Trophoblast cell (in vitro differentiated cells and primary cell): Measurements from ENCODE around the gene RGCC.

ENCODE experiments used
- DNase-seq, 2 donors: peaks; one replicate each; pipeline ENCODE4 v3.0.0-alpha.2; 2016
- H2AFZ ChIP-seq: 2 replicates; pipeline ENCODE4 v1.6.1; 2013; ENCODE audit warnings: low read length, moderate library complexity, mild to moderate bottlenecking; ENCODE audit not compliant: insufficient read depth, poor library complexity
- H2AK5ac ChIP-seq: 2 replicates; pipeline ENCODE4 v1.6.1; 2013; ENCODE audit warnings: mild to moderate bottlenecking, low read length
- H2BK120ac ChIP-seq: 2 replicates; pipeline ENCODE4 v1.6.1; 2013; ENCODE audit warnings: low read length, mild to moderate bottlenecking, moderate library complexity; ENCODE audit not compliant: insufficient read depth, poor library complexity
- H2BK12ac ChIP-seq: 2 replicates; pipeline ENCODE4 v1.6.1; 2013; ENCODE audit warnings: mild to moderate bottlenecking, low read length, moderate library complexity
- H2BK5ac ChIP-seq: 2 replicates; pipeline ENCODE4 v1.6.1; 2013; ENCODE audit warnings: low read length, low read depth, moderate library complexity, mild to moderate bottlenecking; ENCODE audit not compliant: poor library complexity
- H3K14ac ChIP-seq: 2 replicates; pipeline ENCODE4 v1.6.1; 2013; ENCODE audit warnings: mild to moderate bottlenecking, low read length
- H3K18ac ChIP-seq: 2 replicates; pipeline ENCODE4 v1.6.1; 2013; ENCODE audit warnings: mild to moderate bottlenecking, low read length
- H3K23ac ChIP-seq: 2 replicates; pipeline ENCODE4 v1.6.1; 2013; ENCODE audit warnings: low read length
- H3K27ac ChIP-seq: 2 replicates; pipeline ENCODE4 v1.5.1; 2013; ENCODE audit warnings: low read depth, mild to moderate bottlenecking, inconsistent platforms, low read length, moderate library complexity
- H3K27me3 ChIP-seq: 2 replicates; pipeline ENCODE4 v1.6.1; 2013; ENCODE audit warnings: inconsistent platforms, mild to moderate bottlenecking, low read length, moderate library complexity; ENCODE audit not compliant: insufficient read depth
- H3K36me3 ChIP-seq, 2 experiments: 1 replicate in 1 of 2; 2 replicates in 1 of 2; pipeline ENCODE4 v1.6.1; 2013; ENCODE audit warnings: low read length in 2 of 2, mild to moderate bottlenecking in 2 of 2, moderate library complexity in 1 of 2; ENCODE audit not compliant: insufficient read depth in 2 of 2, control insufficient read depth in 1 of 2
- H3K4ac ChIP-seq: 2 replicates; pipeline ENCODE4 v1.6.1; 2013; ENCODE audit warnings: low read depth, mild to moderate bottlenecking, low read length, moderate library complexity
- H3K4me1 ChIP-seq, 2 experiments: 1 replicate in 1 of 2; 2 replicates in 1 of 2; pipeline ENCODE4 v1.6.1; 2013; ENCODE audit warnings: low read length in 2 of 2, mild to moderate bottlenecking in 2 of 2, moderate library complexity in 1 of 2; ENCODE audit not compliant: insufficient read depth in 2 of 2, control insufficient read depth in 1 of 2
- H3K4me2 ChIP-seq: 2 replicates; pipeline ENCODE4 v1.6.1; 2013; ENCODE audit warnings: inconsistent platforms, mild to moderate bottlenecking, low read length, moderate library complexity
- H3K4me3 ChIP-seq: 2 replicates; pipeline ENCODE4 v1.5.1; 2013; ENCODE audit warnings: mild to moderate bottlenecking, low read depth, low read length, inconsistent platforms
- H3K79me1 ChIP-seq: one replicate; pipeline ENCODE4 v1.6.1; 2013; ENCODE audit warnings: low read length
- H3K79me2 ChIP-seq: 2 replicates; pipeline ENCODE4 v1.6.1; 2013; ENCODE audit warnings: low read length, mild to moderate bottlenecking; ENCODE audit not compliant: control insufficient read depth, insufficient read depth, poor library complexity
- H3K9ac ChIP-seq: 2 replicates; pipeline ENCODE4 v1.6.1; 2013; ENCODE audit warnings: mild to moderate bottlenecking, low read length
- H3K9me3 ChIP-seq: 2 replicates; pipeline ENCODE4 v1.6.1; 2013; ENCODE audit warnings: low read depth, mild to moderate bottlenecking, control low read depth, inconsistent platforms, low read length; ENCODE audit not compliant: insufficient read depth
- H4K12ac ChIP-seq: 2 replicates; pipeline ENCODE4 v1.6.1; 2013; ENCODE audit warnings: low read depth, mild to moderate bottlenecking, low read length, moderate library complexity
- H4K8ac ChIP-seq: 2 replicates; pipeline ENCODE4 v1.6.1; 2013; ENCODE audit warnings: low read depth, mild to moderate bottlenecking, low read length, moderate library complexity
- H4K91ac ChIP-seq: one replicate; pipeline ENCODE4 v1.6.1; 2013; ENCODE audit warnings: low read depth, mild to moderate bottlenecking, low read length, moderate library complexity
- WGBS: extraction: QIAGEN DNeasy Blood & Tissue Kit; methylation state at CpG from one replicate; pipeline ENCODE4 v1.1.7; 2013; ENCODE audit warnings: missing lambda C conversion rate; ENCODE audit not compliant: insufficient read length, insufficient coverage; ENCODE audit errors: extremely low coverage; 5-methylcytosine and 5-hydroxymethylcytosine counted together

RGCC gene

DNA sequence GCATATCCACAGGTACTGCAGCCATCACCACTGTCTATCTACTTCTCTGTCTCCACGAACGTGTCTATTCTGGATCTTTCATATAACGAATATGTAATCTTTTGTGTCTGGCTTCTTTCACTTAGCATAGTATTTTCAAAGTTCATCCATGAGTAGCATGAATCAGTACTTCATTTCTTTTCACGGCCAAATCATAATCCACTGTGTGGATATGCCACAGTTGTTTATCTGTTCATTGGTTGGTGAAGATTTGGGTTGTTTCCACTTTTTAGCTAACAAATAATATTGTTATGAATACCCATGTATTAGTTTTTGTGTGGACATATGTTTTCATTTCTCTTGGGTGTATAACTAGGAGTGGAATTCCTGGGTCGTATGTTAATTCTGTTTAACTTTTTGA is 14.4 kb downstream of the RGCC start:
- no peaks in the 10 kb centered on the region for H3K79me1 ChIP-seq
- no peak overlapping the region for H3K27ac ChIP-seq
- no peak overlapping the region for H3K4me3 ChIP-seq
- H3K4me1 ChIP-seq: peaks cover 0 to 2% of the 10 kb centered on the region in 2 experiments
- no peak overlapping the region for H4K91ac ChIP-seq
- no peak overlapping the region for H3K9ac ChIP-seq
- no peaks in the 10 kb centered on the region for H3K9me3 ChIP-seq
- no peak overlapping the region for H3K14ac ChIP-seq
- H2BK120ac ChIP-seq: no peak overlapping the region
- H2BK12ac ChIP-seq: no peak overlapping the region
- no peak overlapping the region for H3K23ac ChIP-seq
- H2AFZ ChIP-seq: no peak overlapping the region
- H3K79me2 ChIP-seq: no peaks in the 10 kb centered on the region
- no peaks in the 10 kb centered on the region for H3K27me3 ChIP-seq
- no peak overlapping the region for H2AK5ac ChIP-seq
- no peak overlapping the region for H3K18ac ChIP-seq
- no peak overlapping the region for H4K8ac ChIP-seq
- no peak overlapping the region for H4K12ac ChIP-seq
- no CpG with 5 or more reads among the region's 5 CpGs for WGBS
- peaks cover 4 to 17% of the 10 kb centered on the region in 2 experiments for H3K36me3 ChIP-seq
- H3K4ac ChIP-seq: no peak overlapping the region
- no peak overlapping the region for H3K4me2 ChIP-seq
- DNase-seq: no peak
- no peak overlapping the region for H2BK5ac ChIP-seq

DNA sequence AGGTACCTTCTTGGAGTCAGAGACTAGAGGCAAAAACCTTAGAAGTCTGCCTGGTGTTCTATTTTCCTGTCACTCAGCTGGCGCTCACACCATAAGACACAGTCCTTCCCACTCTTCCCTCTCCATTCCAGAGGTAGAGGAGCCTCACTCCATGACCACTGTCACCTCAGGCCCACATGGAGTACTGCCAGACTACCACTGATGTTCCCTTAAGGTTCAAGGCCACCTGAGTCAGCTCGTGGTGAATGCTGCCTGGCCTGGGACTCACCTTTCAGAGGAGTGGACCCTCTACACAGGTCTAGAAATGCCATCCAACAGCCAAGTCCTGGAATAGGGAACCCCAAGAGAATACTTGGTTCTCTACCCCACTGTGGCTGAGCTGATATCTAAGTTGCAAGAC is 29.9 kb downstream of the RGCC start:
- Histone ChIP-seq H2AFZ (no peak overlapping the region), H3K79me2 (no peaks in the 10 kb centered on the region), H3K14ac (no peak overlapping the region), H2BK12ac (no peak overlapping the region), H3K9ac (no peak overlapping the region), H2BK5ac (no peak overlapping the region), H3K23ac (no peak overlapping the region), H4K12ac (no peak overlapping the region), H3K9me3 (no peaks in the 10 kb centered on the region), H3K36me3 (no peaks in the 10 kb centered on the region), H3K4me3 (no peak overlapping the region), H4K8ac (no peak overlapping the region), H3K4ac (no peak overlapping the region), H3K79me1 (no peaks in the 10 kb centered on the region), H3K18ac (no peak overlapping the region), H3K4me2 (no peak overlapping the region), H3K27me3 (no peaks in the 10 kb centered on the region), H3K4me1 (peaks cover 0 to 3% of the 10 kb centered on the region in 2 experiments), H2AK5ac (no peak overlapping the region), H3K27ac (no peak overlapping the region), H4K91ac (no peak overlapping the region), H2BK120ac (no peak overlapping the region)
- no CpG with 5 or more reads among the region's 2 CpGs for WGBS
- DNase-seq: no peak

DNA sequence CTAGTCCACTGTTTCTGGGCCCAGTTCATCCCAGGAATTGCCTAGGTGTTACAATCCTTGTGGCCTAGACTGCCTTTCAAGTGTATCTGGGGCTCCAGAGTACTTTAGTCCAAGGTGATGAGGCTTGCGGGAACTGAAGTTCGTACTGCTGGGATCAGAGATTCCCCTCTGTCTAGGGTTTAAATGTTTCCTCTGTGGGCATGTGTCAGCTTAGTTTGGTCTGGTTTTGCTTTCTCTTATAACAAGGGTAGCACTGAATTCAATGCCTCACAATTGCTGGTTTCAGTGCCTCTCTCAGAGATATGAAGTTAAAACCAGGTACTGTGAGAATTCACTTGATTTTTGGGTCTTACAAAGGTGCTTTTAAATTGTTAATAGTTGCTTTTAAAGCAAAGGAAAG is 30.8 kb downstream of the RGCC start:
- Histone ChIP-seq H3K27me3 (no peaks in the 10 kb centered on the region), H3K18ac (no peak overlapping the region), H3K23ac (no peak overlapping the region), H2BK120ac (no peak overlapping the region), H3K9me3 (no peaks in the 10 kb centered on the region), H3K4ac (no peak overlapping the region), H4K91ac (no peak overlapping the region), H3K27ac (no peak overlapping the region), H4K12ac (no peak overlapping the region), H2AFZ (no peak overlapping the region), H3K36me3 (no peaks in the 10 kb centered on the region), H2AK5ac (no peak overlapping the region), H4K8ac (no peak overlapping the region), H3K79me1 (peaks cover 3% of the 10 kb centered on the region), H3K79me2 (no peaks in the 10 kb centered on the region), H3K14ac (no peak overlapping the region), H3K4me2 (no peak overlapping the region), H3K9ac (no peak overlapping the region), H3K4me3 (no peak overlapping the region), H2BK5ac (no peak overlapping the region), H2BK12ac (no peak overlapping the region), H3K4me1 (peaks cover 1 to 9% of the 10 kb centered on the region in 2 experiments)
- WGBS: no CpG with 5 or more reads among the region's 2 CpGs
- no peak for DNase-seq

DNA sequence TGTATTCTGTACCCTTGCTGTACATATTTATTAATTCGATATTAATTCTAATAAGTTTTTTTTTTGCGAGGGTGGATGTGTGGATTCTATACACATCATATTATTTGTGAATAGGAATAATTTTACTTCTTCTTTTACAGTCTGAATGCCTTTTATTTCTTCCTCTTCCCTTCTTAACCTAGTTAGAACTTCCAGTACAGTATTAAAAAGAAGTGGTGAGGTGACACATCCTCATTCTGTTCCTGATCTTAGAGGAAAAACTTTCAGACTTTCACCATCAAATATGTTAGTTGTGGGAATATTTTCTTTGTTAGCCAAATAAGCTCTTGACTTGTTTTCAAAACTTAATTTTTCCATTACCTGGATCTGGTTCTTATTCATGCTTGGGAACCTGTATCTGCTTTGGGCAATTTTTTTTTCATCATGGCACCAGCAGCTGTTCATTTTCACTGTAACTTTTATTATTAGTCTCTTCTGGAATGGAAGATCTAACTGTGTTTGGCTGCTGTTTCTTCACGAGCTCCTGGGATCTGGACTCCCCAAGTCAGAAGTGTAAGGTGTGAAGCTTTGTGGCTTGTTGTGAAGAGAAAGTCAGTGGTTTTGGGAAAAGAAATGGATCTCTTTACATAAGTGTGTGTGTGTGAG is 33.1 kb downstream of the RGCC start:
- WGBS: no CpG with 5 or more reads among the region's 3 CpGs
- H3K27ac ChIP-seq: no peak overlapping the region

More for the DNA sequence above, 33.1 kb downstream of the RGCC start:
- no peak overlapping the region for H3K9ac ChIP-seq
- H2AFZ ChIP-seq: no peak overlapping the region
- no peaks in the 10 kb centered on the region for H3K9me3 ChIP-seq
- no peak overlapping the region for H2BK12ac ChIP-seq
- H4K12ac ChIP-seq: no peak overlapping the region
- H3K4ac ChIP-seq: no peak overlapping the region
- peaks cover 4 to 12% of the 10 kb centered on the region in 2 experiments for H3K4me1 ChIP-seq
- no peak overlapping the region for H3K4me2 ChIP-seq
- no peak overlapping the region for H4K91ac ChIP-seq
- no peaks in the 10 kb centered on the region for H3K79me2 ChIP-seq
- H3K27me3 ChIP-seq: no peaks in the 10 kb centered on the region
- peaks cover 3% of the 10 kb centered on the region for H3K79me1 ChIP-seq
- DNase-seq: peak; percentile 59 to 81
- H3K18ac ChIP-seq: no peak overlapping the region
- H4K8ac ChIP-seq: no peak overlapping the region
- H3K4me3 ChIP-seq: no peak overlapping the region
- H3K23ac ChIP-seq: no peak overlapping the region
- no peak overlapping the region for H3K14ac ChIP-seq
- no peaks in the 10 kb centered on the region for H3K36me3 ChIP-seq
- H2AK5ac ChIP-seq: no peak overlapping the region
- H2BK5ac ChIP-seq: no peak overlapping the region
- H2BK120ac ChIP-seq: no peak overlapping the region
